Measurements from ENCODE around the gene ZNF444.

The ZNF444 gene

GRCh38 chr19:56113074-56113632 is 27.9 kb upstream of the ZNF444 start:
- peak overlapping the region; percentile 53 for H3K9ac ChIP-seq
- peak overlapping the region; percentile 90 for H3K27ac ChIP-seq
- H3K9me3 ChIP-seq = no peaks in the 10 kb centered on the region
- H3K4me2 ChIP-seq = peak overlapping the region; percentile 98
- H4K20me1 ChIP-seq = peaks cover 52% of the 10 kb centered on the region
- peak overlapping the region; percentile 65; the same call in 1 of the 2 replicates for H3K4me3 ChIP-seq
- H3K36me3 ChIP-seq = peaks cover 25% of the 10 kb centered on the region; the same call in 1 of the 2 replicates
- TF ChIP-seq Cebpa-rat (IDR thresholded peaks at IDR 0.05) = no peak
- peaks cover 100% of the 10 kb centered on the region for H3K4me1 ChIP-seq
- H3K27me3 ChIP-seq = no peaks in the 10 kb centered on the region

GRCh38 chr19:56114051-56114777 is 26.9 kb upstream of the ZNF444 start:
- Histone ChIP-seq H4K20me1 (peaks cover 62% of the 10 kb centered on the region), H3K9me3 (no peaks in the 10 kb centered on the region), H3K4me2 (peak overlapping the region; percentile 98), H3K4me1 (peaks cover 100% of the 10 kb centered on the region), H3K4me3 (no peak overlapping the region), H3K27ac (peak overlapping the region; percentile 90), H3K36me3 (peaks cover 34% of the 10 kb centered on the region), H3K9ac (peak overlapping the region; percentile 53), H3K27me3 (no peaks in the 10 kb centered on the region)
- no peak for TF ChIP-seq Cebpa-rat (IDR thresholded peaks at IDR 0.05)

GRCh38 chr19:56114778-56115110 is 26.3 kb upstream of the ZNF444 start:
- H4K20me1 ChIP-seq = peaks cover 68% of the 10 kb centered on the region
- no peak overlapping the region for H3K4me3 ChIP-seq
- no peaks in the 10 kb centered on the region for H3K27me3 ChIP-seq
- TF ChIP-seq Cebpa-rat (IDR thresholded peaks at IDR 0.05) = no peak
- peak overlapping the region; percentile 90 for H3K27ac ChIP-seq
- H3K4me2 ChIP-seq = peak overlapping the region; percentile 98
- H3K9ac ChIP-seq = peak overlapping the region; percentile 42
- no peaks in the 10 kb centered on the region for H3K9me3 ChIP-seq
- H3K36me3 ChIP-seq = peaks cover 34% of the 10 kb centered on the region
- peaks cover 100% of the 10 kb centered on the region for H3K4me1 ChIP-seq

- Histone ChIP-seq H4K20me1 (peaks cover 70% of the 10 kb centered on the region), H3K9ac (peak overlapping the region; percentile 34; the same call in 1 of the 2 replicates), H3K36me3 (peaks cover 34% of the 10 kb centered on the region), H3K4me2 (peak overlapping the region; percentile 98), H3K4me3 (no peak overlapping the region), H3K27me3 (no peaks in the 10 kb centered on the region), H3K4me1 (peaks cover 96% of the 10 kb centered on the region), H3K27ac (peak overlapping the region; percentile 90), H3K9me3 (no peaks in the 10 kb centered on the region)
- TF ChIP-seq Cebpa-rat (IDR thresholded peaks at IDR 0.05) = no peak
Measured at GRCh38 chr19:56115490-56115889, 25.6 kb upstream of the ZNF444 start.

GRCh38 chr19:56116606-56117005 is 24.5 kb upstream of the ZNF444 start:
- H4K20me1 ChIP-seq = peaks cover 70% of the 10 kb centered on the region
- peaks cover 34% of the 10 kb centered on the region for H3K36me3 ChIP-seq
- peak overlapping the region; percentile 92; the same call in 1 of the 2 replicates for H3K9ac ChIP-seq
- H3K27ac ChIP-seq = peak overlapping the region; percentile 93; the same call in 1 of the 2 replicates
- H3K9me3 ChIP-seq = no peaks in the 10 kb centered on the region
- H3K27me3 ChIP-seq = no peaks in the 10 kb centered on the region
- H3K4me2 ChIP-seq = peak overlapping the region; percentile 98; the same call in 1 of the 2 replicates
- no peak for TF ChIP-seq Cebpa-rat (IDR thresholded peaks at IDR 0.05)
- no peak overlapping the region for H3K4me3 ChIP-seq
- peaks cover 86% of the 10 kb centered on the region for H3K4me1 ChIP-seq

- Histone ChIP-seq H3K36me3 (peaks cover 34% of the 10 kb centered on the region), H3K9ac (peak overlapping the region; percentile 92; the same call in 1 of the 2 replicates), H3K4me1 (peaks cover 84% of the 10 kb centered on the region), H3K27me3 (no peaks in the 10 kb centered on the region), H3K4me2 (peak overlapping the region; percentile 98), H4K20me1 (peaks cover 70% of the 10 kb centered on the region), H3K4me3 (no peak overlapping the region), H3K9me3 (no peaks in the 10 kb centered on the region), H3K27ac (peak overlapping the region; percentile 93)
- TF ChIP-seq Cebpa-rat (IDR thresholded peaks at IDR 0.05) = no peak
Measured at GRCh38 chr19:56117376-56117884, 23.7 kb upstream of the ZNF444 start.

GRCh38 chr19:56117889-56118288 is 23.2 kb upstream of the ZNF444 start:
- Histone ChIP-seq H3K4me2 (peak overlapping the region; percentile 98), H3K9ac (peak overlapping the region; percentile 92; the same call in 1 of the 2 replicates), H4K20me1 (peaks cover 70% of the 10 kb centered on the region), H3K36me3 (peaks cover 34% of the 10 kb centered on the region), H3K27ac (peak overlapping the region; percentile 93), H3K4me1 (peaks cover 79% of the 10 kb centered on the region), H3K27me3 (no peaks in the 10 kb centered on the region), H3K9me3 (no peaks in the 10 kb centered on the region), H3K4me3 (no peak overlapping the region)
- no peak for TF ChIP-seq Cebpa-rat (IDR thresholded peaks at IDR 0.05)

- peaks cover 69% of the 10 kb centered on the region for H3K4me1 ChIP-seq
- no peaks in the 10 kb centered on the region for H3K9me3 ChIP-seq
- peak overlapping the region; percentile 93 for H3K27ac ChIP-seq
- peak overlapping the region; percentile 98 for H3K4me2 ChIP-seq
- peaks cover 34% of the 10 kb centered on the region for H3K36me3 ChIP-seq
- H3K27me3 ChIP-seq = no peaks in the 10 kb centered on the region
- no peak for TF ChIP-seq Cebpa-rat (IDR thresholded peaks at IDR 0.05)
- peak overlapping the region; percentile 92 for H3K9ac ChIP-seq
- peak overlapping the region; percentile 70 for H3K4me3 ChIP-seq
- peaks cover 60% of the 10 kb centered on the region for H4K20me1 ChIP-seq
Measured at GRCh38 chr19:56118666-56119581, 22.2 kb upstream of the ZNF444 start.

- Histone ChIP-seq H3K4me2 (peak overlapping the region; percentile 98), H3K9me3 (no peaks in the 10 kb centered on the region), H3K27ac (peak overlapping the region; percentile 93), H3K4me3 (peak overlapping the region; percentile 70), H4K20me1 (peaks cover 53% of the 10 kb centered on the region), H3K36me3 (peaks cover 34% of the 10 kb centered on the region), H3K4me1 (peaks cover 69% of the 10 kb centered on the region), H3K27me3 (no peaks in the 10 kb centered on the region), H3K9ac (peak overlapping the region; percentile 92)
- TF ChIP-seq Cebpa-rat (IDR thresholded peaks at IDR 0.05) = no peak
Measured at GRCh38 chr19:56119582-56119978, 21.5 kb upstream of the ZNF444 start.
